Kidney (tissue), 14 donors: Measurements from ENCODE around the gene ATP13A1. TPM values are rescaled to one million over a fixed set of nuclear protein-coding genes. Genes with fewer than 3 reads are reported as not detected.
A peak's percentile ranks its signal among the peaks of the same experiment; 100 is the strongest.

Source experiments
- DNase-seq, 5 donors: peaks; one replicate each; pipeline ENCODE4 v3.0.0-alpha.2; 2013 to 2020
- FAIRE-seq: peaks from 2 replicates; lab custom pipeline; 2012; peaks lifted over from hg19 to GRCh38; lab: Jason Lieb, UNC
- H3K27ac ChIP-seq, 2 donors: one replicate each; pipeline ENCODE4 v1.7.0; 2013; ENCODE audit warnings: low read depth in 2 of 2, low read length in 2 of 2, inconsistent platforms in 1 of 2
- H3K27me3 ChIP-seq: one replicate; pipeline ENCODE4 v1.7.1; 2013; ENCODE audit warnings: low read length, inconsistent platforms; ENCODE audit not compliant: control insufficient read depth, insufficient read depth
- H3K36me3 ChIP-seq, 3 donors: one replicate each; pipeline versions ENCODE4 v1.7.0 to v1.7.1; 2013; ENCODE audit warnings: low read length in 3 of 3, control low read depth in 1 of 3, inconsistent platforms in 1 of 3; ENCODE audit not compliant: insufficient read depth in 3 of 3, control insufficient read depth in 2 of 3
- H3K4me1 ChIP-seq, 3 donors: one replicate each; pipeline versions ENCODE4 v1.7.0 to v1.7.1; 2013; ENCODE audit warnings: low read length in 3 of 3, inconsistent platforms in 1 of 3, low read depth in 1 of 3; ENCODE audit not compliant: control insufficient read depth in 2 of 3, insufficient read depth in 2 of 3
- H3K4me3 ChIP-seq, 3 donors: one replicate each; pipeline versions ENCODE4 v1.7.0 to v1.8.1; 2013; ENCODE audit warnings: low read length in 3 of 3, control low read depth in 1 of 3, inconsistent platforms in 1 of 3
- H3K9ac ChIP-seq, 3 donors: one replicate each; pipeline versions ENCODE4 v1.7.0 to v1.7.1; 2013; ENCODE audit warnings: low read length in 3 of 3, control low read depth in 1 of 3, inconsistent platforms in 1 of 3
- H3K9me3 ChIP-seq, 3 donors: one replicate each; pipeline versions ENCODE4 v1.7.0 to v1.7.1; 2013; ENCODE audit warnings: low read length in 3 of 3, control low read depth in 1 of 3, inconsistent platforms in 1 of 3; ENCODE audit not compliant: control insufficient read depth in 2 of 3, insufficient read depth in 1 of 3
- CTCF ChIP-seq: IDR thresholded peaks from 3 replicates; pipeline ENCODE4 v1.5.1; 2012; ENCODE audit warnings: mild to moderate bottlenecking, moderate library complexity, borderline replicate concordance; ENCODE audit not compliant: insufficient read depth; ENCODE audit errors: extremely low read depth
- intact Hi-C: fragments of 100-400 bp; cut with DNase I; formaldehyde crosslinking; loops from one replicate; pipeline ENCODE4 v1.11.1; 2022
- polyA plus RNA-seq: library from polyadenylated mRNA; stranded (reverse); fragments of 350-450 nt; fragmentation: Illumina TruSeq; extraction: RNeasy Lipid Tissue Mini Kit (QIAGEN cat#74804); gene quantifications from one replicate; pipeline ENCODE4 v1.2.3, GENCODE V29; 2014; ENCODE audit warnings: low read depth, low replicate concordance; ENCODE audit not compliant: insufficient read depth
- total RNA-seq: library from RNA; stranded (reverse); fragmentation: NEBNext Ultra II Directional; extraction: Animal tissue kit (Norgen Biotek cat#: 25700); gene quantifications from one replicate; pipeline ENCODE4 v1.2.1, GENCODE V29; 2021
- donor health status: control.
- donor health status: control.
- donor health status: control.
- donor health status: control.
- donor health status: control.
- donor health status: DM: yes; HTN: yes; CAD: no.
- donor health status: Normal renal cell carcinoma (clear cell type).

The ATP13A1 gene
- total and polyA plus RNA-seq, 2 donors from 2014 or later = 30.1 to 78.1 TPM

GRCh38 chr19:19636573-19637185 lies 26.8 kb downstream of the ATP13A1 start:
- Histone ChIP-seq H3K9me3 (no peaks in the 10 kb centered on the region), H3K4me3 (no peak overlapping the region), H3K4me1 (no peaks in the 10 kb centered on the region), H3K27ac (no peak overlapping the region), H3K9ac (no peak overlapping the region), H3K36me3 (no peaks in the 10 kb centered on the region), H3K27me3 (no peaks in the 10 kb centered on the region)
- FAIRE-seq (no peak), DNase-seq (peak in 1 of 5 donors; percentile 69)
- TF ChIP-seq CTCF = no peak
- intact Hi-C loops = no loop called here

GRCh38 chr19:19635313-19635702 lies 28.2 kb downstream of the ATP13A1 start:
- H3K27me3 ChIP-seq = no peaks in the 10 kb centered on the region
- no peaks in the 10 kb centered on the region for H3K4me1 ChIP-seq
- H3K27ac ChIP-seq = no peak overlapping the region
- H3K9me3 ChIP-seq = no peaks in the 10 kb centered on the region
- no peak for TF ChIP-seq CTCF
- no peaks in the 10 kb centered on the region for H3K36me3 ChIP-seq
- FAIRE-seq (no peak), DNase-seq (peak in 1 of 5 donors; percentile 58)
- no peak overlapping the region for H3K9ac ChIP-seq
- intact Hi-C loops = no loop called here
- H3K4me3 ChIP-seq = no peak overlapping the region

- no peak for TF ChIP-seq CTCF
These were observed 28.8 kb downstream of the ATP13A1 start for GRCh38 chr19:19634516-19635312.

More at GRCh38 chr19:19634516-19635312, 28.8 kb downstream of the ATP13A1 start:
- DNase-seq (peak in 1 of 5 donors; percentile 68), FAIRE-seq (no peak)
- no peaks in the 10 kb centered on the region for H3K9me3 ChIP-seq
- H3K27ac ChIP-seq = no peak overlapping the region
- H3K4me3 ChIP-seq = no peak overlapping the region
- intact Hi-C loops = no loop called here
- H3K27me3 ChIP-seq = no peaks in the 10 kb centered on the region
- H3K9ac ChIP-seq = no peak overlapping the region
- no peaks in the 10 kb centered on the region for H3K36me3 ChIP-seq
- H3K4me1 ChIP-seq = no peaks in the 10 kb centered on the region
